ENCODE measurements around the gene ABCA13.

The ABCA13 gene

DNA sequence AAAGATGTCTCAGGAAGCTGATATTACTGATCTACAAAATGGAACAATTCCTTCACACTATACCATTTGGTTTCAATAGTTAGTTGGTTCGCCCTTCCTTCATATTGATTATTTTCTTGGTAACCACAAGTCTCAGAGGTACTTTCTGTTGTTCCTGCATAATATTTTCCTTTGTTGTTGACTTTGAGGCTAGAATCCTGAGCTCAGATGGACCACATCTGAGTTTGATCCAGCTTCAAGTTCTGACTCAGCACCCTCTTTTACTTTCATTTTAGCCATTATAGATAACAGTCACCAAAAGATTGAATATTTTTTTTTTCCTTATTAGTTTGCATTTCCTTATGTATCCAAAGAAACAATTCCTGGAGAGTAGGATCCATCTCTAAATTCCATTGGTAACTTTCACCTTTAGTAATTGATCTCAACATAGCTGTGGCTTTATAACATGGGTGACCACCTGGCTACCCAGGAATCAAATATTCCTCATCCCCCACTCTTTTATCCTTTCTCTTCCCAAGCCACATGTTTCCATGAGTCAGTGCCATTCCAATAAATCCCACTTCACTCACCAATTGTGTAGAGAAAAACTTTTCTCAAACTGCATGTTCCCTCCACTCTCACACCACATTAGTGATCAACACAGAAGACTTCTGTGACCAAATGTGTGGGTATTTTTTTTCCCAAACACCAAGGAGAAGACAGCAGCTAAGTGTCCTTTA, 9.7 kb upstream of the ABCA13 start:
- TF ChIP-seq EGR1 (IDR thresholded peaks at IDR 0.05) = no peak
- TF ChIP-seq, protein P1, sequence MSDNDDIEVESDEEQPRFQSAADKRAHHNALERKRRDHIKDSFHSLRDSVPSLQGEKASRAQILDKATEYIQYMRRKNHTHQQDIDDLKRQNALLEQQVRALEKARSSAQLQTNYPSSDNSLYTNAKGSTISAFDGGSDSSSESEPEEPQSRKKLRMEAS (IDR thresholded peaks at IDR 0.05) = no peak
- no peak for TF ChIP-seq NFIC (IDR thresholded peaks at IDR 0.05)
- no peak for TF ChIP-seq TCF12 (IDR thresholded peaks at IDR 0.05; ENCODE audit: low read depth)
- no peak for TF ChIP-seq CREB1 (IDR thresholded peaks at IDR 0.05; ENCODE audit: low read depth)
- TF ChIP-seq TEAD4 (IDR thresholded peaks at IDR 0.05) = no peak
- TF ChIP-seq FOXM1 (IDR thresholded peaks at IDR 0.05; ENCODE audit: borderline replicate concordance, low read depth) = no peak
- TF ChIP-seq, protein P2, sequence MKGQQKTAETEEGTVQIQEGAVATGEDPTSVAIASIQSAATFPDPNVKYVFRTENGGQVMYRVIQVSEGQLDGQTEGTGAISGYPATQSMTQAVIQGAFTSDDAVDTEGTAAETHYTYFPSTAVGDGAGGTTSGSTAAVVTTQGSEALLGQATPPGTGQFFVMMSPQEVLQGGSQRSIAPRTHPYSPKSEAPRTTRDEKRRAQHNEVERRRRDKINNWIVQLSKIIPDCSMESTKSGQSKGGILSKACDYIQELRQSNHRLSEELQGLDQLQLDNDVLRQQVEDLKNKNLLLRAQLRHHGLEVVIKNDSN (IDR thresholded peaks at IDR 0.05) = no peak
- no peak for TF ChIP-seq RAD21 (IDR thresholded peaks at IDR 0.05; ENCODE audit: low read depth)
- TF ChIP-seq, protein P3, sequence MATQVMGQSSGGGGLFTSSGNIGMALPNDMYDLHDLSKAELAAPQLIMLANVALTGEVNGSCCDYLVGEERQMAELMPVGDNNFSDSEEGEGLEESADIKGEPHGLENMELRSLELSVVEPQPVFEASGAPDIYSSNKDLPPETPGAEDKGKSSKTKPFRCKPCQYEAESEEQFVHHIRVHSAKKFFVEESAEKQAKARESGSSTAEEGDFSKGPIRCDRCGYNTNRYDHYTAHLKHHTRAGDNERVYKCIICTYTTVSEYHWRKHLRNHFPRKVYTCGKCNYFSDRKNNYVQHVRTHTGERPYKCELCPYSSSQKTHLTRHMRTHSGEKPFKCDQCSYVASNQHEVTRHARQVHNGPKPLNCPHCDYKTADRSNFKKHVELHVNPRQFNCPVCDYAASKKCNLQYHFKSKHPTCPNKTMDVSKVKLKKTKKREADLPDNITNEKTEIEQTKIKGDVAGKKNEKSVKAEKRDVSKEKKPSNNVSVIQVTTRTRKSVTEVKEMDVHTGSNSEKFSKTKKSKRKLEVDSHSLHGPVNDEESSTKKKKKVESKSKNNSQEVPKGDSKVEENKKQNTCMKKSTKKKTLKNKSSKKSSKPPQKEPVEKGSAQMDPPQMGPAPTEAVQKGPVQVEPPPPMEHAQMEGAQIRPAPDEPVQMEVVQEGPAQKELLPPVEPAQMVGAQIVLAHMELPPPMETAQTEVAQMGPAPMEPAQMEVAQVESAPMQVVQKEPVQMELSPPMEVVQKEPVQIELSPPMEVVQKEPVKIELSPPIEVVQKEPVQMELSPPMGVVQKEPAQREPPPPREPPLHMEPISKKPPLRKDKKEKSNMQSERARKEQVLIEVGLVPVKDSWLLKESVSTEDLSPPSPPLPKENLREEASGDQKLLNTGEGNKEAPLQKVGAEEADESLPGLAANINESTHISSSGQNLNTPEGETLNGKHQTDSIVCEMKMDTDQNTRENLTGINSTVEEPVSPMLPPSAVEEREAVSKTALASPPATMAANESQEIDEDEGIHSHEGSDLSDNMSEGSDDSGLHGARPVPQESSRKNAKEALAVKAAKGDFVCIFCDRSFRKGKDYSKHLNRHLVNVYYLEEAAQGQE (IDR thresholded peaks at IDR 0.05; ENCODE audit: low read depth) = no peak
- no peak for TF ChIP-seq ZBTB7A (IDR thresholded peaks at IDR 0.05; ENCODE audit: low read depth)
- no peak for TF ChIP-seq CEBPB (IDR thresholded peaks at IDR 0.05)
- TF ChIP-seq TAF1 (IDR thresholded peaks at IDR 0.05; ENCODE audit: low read depth) = no peak
- no peak for TF ChIP-seq YY1 (IDR thresholded peaks at IDR 0.05; ENCODE audit: low read depth)
- TF ChIP-seq EP300 (IDR thresholded peaks at IDR 0.05; ENCODE audit: borderline replicate concordance) = no peak

DNA sequence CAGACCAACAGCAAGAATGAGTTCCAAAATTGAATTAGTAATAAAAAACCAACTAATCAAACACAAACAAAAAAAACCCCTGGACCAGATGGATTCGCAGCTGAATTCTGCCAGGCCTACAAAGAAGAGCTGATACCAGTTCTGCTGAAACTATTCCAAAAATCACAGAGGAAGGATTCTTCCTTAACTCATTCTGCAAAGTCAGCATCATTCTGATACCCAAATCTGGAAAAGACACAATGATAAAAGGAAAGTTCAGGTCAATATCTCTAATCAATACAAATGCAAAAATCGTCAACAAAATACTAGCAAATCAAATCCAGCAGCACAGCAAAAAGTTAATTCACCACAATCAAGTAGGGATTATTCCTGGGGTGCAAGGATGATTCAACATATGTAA, 6.1 kb upstream of the ABCA13 start:
- TF ChIP-seq ZBTB7A (IDR thresholded peaks at IDR 0.05; ENCODE audit: low read depth) (no peak), TAF1 (IDR thresholded peaks at IDR 0.05; ENCODE audit: low read depth) (no peak), EP300 (IDR thresholded peaks at IDR 0.05; ENCODE audit: borderline replicate concordance) (no peak)
- TF ChIP-seq, protein P1 (IDR thresholded peaks at IDR 0.05) = no peak

DNA sequence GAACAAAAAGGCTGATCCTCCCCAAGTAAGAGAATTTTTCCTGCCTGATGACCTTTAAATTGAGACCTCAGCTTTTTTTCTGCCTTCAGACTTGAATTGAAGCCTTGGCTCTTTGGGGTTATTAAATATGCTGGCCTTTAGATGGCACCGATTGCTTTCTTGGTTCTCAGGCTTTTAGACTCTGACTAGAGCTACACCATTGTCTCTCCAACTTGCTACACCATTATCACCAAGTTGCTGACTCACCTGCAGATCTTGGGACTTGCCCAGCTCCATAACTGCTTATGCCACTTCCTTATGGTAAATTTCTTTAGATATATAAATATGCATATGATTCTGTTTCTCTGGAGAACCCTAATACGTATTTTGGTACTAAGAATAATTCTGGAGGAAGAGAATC, 3.1 kb upstream of the ABCA13 start:
- TF ChIP-seq EP300 (IDR thresholded peaks at IDR 0.05; ENCODE audit: borderline replicate concordance) (no peak), YY1 (IDR thresholded peaks at IDR 0.05; ENCODE audit: low read depth) (no peak), RAD21 (IDR thresholded peaks at IDR 0.05; ENCODE audit: low read depth) (no peak), ZBTB7A (IDR thresholded peaks at IDR 0.05; ENCODE audit: low read depth) (no peak), FOXM1 (IDR thresholded peaks at IDR 0.05; ENCODE audit: borderline replicate concordance, low read depth) (no peak), TAF1 (IDR thresholded peaks at IDR 0.05; ENCODE audit: low read depth) (no peak), NFIC (IDR thresholded peaks at IDR 0.05) (no peak), TEAD4 (IDR thresholded peaks at IDR 0.05) (no peak), TCF12 (IDR thresholded peaks at IDR 0.05; ENCODE audit: low read depth) (no peak), CEBPB (IDR thresholded peaks at IDR 0.05) (no peak), EGR1 (IDR thresholded peaks at IDR 0.05) (no peak), CREB1 (IDR thresholded peaks at IDR 0.05; ENCODE audit: low read depth) (no peak)
- TF ChIP-seq, protein P3 (IDR thresholded peaks at IDR 0.05; ENCODE audit: low read depth) = no peak
- TF ChIP-seq, protein P2 (IDR thresholded peaks at IDR 0.05) = no peak
- TF ChIP-seq, protein P1 (IDR thresholded peaks at IDR 0.05) = no peak

DNA sequence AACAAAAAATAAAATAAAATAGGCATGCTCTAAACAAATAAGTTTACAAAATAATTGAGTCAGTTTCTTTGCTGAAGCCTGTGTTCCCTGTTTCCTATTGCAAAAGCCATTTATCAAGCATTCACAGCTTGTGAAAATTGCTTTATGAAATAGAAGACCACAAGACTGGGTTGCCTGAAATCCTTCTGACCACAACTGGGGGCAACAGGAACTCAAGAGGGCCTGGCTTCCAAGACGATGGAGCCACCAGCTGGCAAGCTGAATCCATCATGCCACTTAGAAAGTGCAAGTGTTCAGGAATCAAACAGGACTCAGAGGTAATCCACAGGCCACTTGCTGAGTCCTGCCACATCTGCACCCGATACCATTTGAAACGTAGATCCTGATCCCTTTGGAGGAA, 752 bp upstream of the ABCA13 start:
- no peak for TF ChIP-seq TEAD4 (IDR thresholded peaks at IDR 0.05)
- TF ChIP-seq TAF1 (IDR thresholded peaks at IDR 0.05; ENCODE audit: low read depth) = no peak
- TF ChIP-seq ZBTB7A (IDR thresholded peaks at IDR 0.05; ENCODE audit: low read depth) = no peak
- TF ChIP-seq NFIC (IDR thresholded peaks at IDR 0.05) = no peak
- TF ChIP-seq YY1 (IDR thresholded peaks at IDR 0.05; ENCODE audit: low read depth) = no peak
- no peak for TF ChIP-seq FOXM1 (IDR thresholded peaks at IDR 0.05; ENCODE audit: borderline replicate concordance, low read depth)

DNA sequence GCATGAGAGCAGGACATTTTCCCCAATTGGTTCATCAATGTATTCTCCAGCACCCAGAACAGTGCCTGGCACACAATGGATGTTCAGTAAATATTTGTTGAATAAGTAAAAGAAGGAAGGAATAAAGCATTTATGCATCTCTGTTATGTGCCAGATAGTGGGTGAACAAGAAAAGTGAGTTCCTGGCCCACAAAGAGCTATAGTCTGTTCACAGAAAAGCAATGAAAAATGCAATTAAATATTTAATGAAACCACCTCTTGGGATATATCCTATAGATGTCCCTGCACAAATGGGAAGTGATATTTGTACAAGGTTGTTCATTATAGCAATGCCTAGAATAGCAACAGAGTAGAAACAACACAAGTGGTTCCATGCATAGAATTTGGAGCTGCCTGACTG, 2.1 kb downstream of the ABCA13 start:
- TF ChIP-seq EP300 (IDR thresholded peaks at IDR 0.05; ENCODE audit: borderline replicate concordance) (no peak), YY1 (IDR thresholded peaks at IDR 0.05; ENCODE audit: low read depth) (no peak), TCF12 (IDR thresholded peaks at IDR 0.05; ENCODE audit: low read depth) (no peak), TEAD4 (IDR thresholded peaks at IDR 0.05) (no peak), FOXM1 (IDR thresholded peaks at IDR 0.05; ENCODE audit: borderline replicate concordance, low read depth) (no peak), ZBTB7A (IDR thresholded peaks at IDR 0.05; ENCODE audit: low read depth) (no peak), CEBPB (IDR thresholded peaks at IDR 0.05) (no peak), NFIC (IDR thresholded peaks at IDR 0.05) (no peak), CREB1 (IDR thresholded peaks at IDR 0.05; ENCODE audit: low read depth) (no peak), RAD21 (IDR thresholded peaks at IDR 0.05; ENCODE audit: low read depth) (no peak), TAF1 (IDR thresholded peaks at IDR 0.05; ENCODE audit: low read depth) (no peak), EGR1 (IDR thresholded peaks at IDR 0.05) (no peak)
- TF ChIP-seq, protein P2 (IDR thresholded peaks at IDR 0.05) = no peak
- TF ChIP-seq, protein P3 (IDR thresholded peaks at IDR 0.05; ENCODE audit: low read depth) = no peak
- TF ChIP-seq, protein P1 (IDR thresholded peaks at IDR 0.05) = no peak

Data from Ishikawa (cell line).